Uterus (tissue), 4 donors: ENCODE measurements around the gene SCAMP4. TPM values are rescaled to one million over a fixed set of nuclear protein-coding genes. Genes with fewer than 3 reads are reported as not detected.

ENCODE experiments used
- DNase-seq, 2 donors: peaks; one replicate each; pipeline ENCODE4 v3.0.0-alpha.2; 2019 to 2020
- H3K27ac ChIP-seq, 2 donors: fragments of 200-600 bp; sonication (generic); 1 replicate in 1 of 2; 2 replicates in 1 of 2; pipeline ENCODE4 v1.5.1; 2016 to 2018
- H3K27me3 ChIP-seq, 2 donors: fragments of 200-600 bp; sonication (generic); one replicate each; pipeline ENCODE4 v1.5.1; 2018 to 2019; ENCODE audit warnings: control low read depth in 1 of 2
- H3K36me3 ChIP-seq, 2 donors: fragments of 200-600 bp; sonication (generic); one replicate each; pipeline ENCODE4 v1.5.1; 2019; ENCODE audit warnings: control low read depth in 1 of 2
- H3K4me1 ChIP-seq, 2 donors: fragments of 200-600 bp; sonication (generic); one replicate each; pipeline ENCODE4 v1.5.1; 2018 to 2019; ENCODE audit warnings: control low read depth in 1 of 2
- H3K4me3 ChIP-seq, 2 donors: fragments of 200-600 bp; sonication (generic); 1 replicate in 1 of 2; 2 replicates in 1 of 2; pipeline ENCODE4 v1.5.1; 2018 to 2019; ENCODE audit warnings: mild to moderate bottlenecking in 1 of 2
- H3K9me3 ChIP-seq, 2 donors: fragments of 200-600 bp; sonication (generic); one replicate each; pipeline ENCODE4 v1.5.1; 2019; ENCODE audit warnings: control low read depth in 1 of 2
- POLR2A ChIP-seq, 2 donors: fragments of 450-650 bp; IDR thresholded peaks; one replicate each; pipeline ENCODE4 v1.6.1; 2016; ENCODE audit warnings: antibody characterized with exemption in 2 of 2, mild to moderate bottlenecking in 1 of 2, moderate library complexity in 1 of 2
- intact Hi-C: fragments of 100-400 bp; cut with DNase I; formaldehyde crosslinking; loops from one replicate; pipeline ENCODE4 v1.15.1; 2023; ENCODE audit warnings: low total_unique reads
- total RNA-seq, 4 donors: library from RNA; depleted of rRNA in 3 of 4; stranded (reverse); fragments of >200 nt in 3 of 4; gene quantifications; one replicate each; pipeline versions ENCODE4 v1.1.0 to v1.2.4, GENCODE V29; 2014 to 2023
- TF ChIP-seq, protein P1 (sequence below), 4 experiments: fragments of 200-600 bp in 2 of 4; fragments of 450-650 bp in 2 of 4; sonication (generic) in 2 of 4; IDR thresholded peaks; one replicate each; pipeline ENCODE4 v1.5.1; 2016 to 2019; ENCODE audit warnings: antibody characterized with exemption in 4 of 4, mild to moderate bottlenecking in 2 of 4, moderate library complexity in 1 of 4
- donor health status: DM: yes; HTN: yes; CAD: no.

The SCAMP4 gene
- total RNA-seq, 4 donors from 2014 or later = 9.5 to 68.9 (median 28.0) TPM

DNA sequence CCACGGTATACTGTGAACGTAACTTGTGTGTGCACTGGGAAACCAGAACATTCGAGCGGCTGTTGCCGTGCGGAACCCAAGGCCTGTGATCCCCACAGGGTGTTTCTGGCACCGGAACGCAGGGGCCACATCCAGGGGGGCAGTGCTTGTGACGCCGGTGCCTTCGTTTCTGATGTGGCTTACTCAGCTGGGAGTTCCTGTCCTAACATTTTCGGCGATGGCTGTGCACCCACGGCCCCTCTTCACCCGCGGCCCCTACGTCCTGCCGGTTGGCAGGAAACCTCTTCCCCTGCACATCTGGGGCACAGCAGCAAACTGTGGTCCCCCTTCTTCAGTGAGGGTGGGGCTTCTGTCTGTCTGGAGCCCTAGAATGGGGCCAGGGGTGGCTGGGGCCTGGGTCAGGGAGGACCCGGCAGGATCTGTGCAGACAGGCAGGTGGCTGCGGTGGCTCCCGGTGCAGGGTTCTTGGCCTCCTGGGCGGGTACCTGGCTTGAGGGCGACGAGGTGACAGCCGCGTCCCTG, 61.9 kb downstream of the SCAMP4 start:
- Histone ChIP-seq H3K4me3 (no peak overlapping the region), H3K27ac (no peak overlapping the region), H3K9me3 (no peaks in the 10 kb centered on the region), H3K27me3 (no peaks in the 10 kb centered on the region), H3K4me1 (no peaks in the 10 kb centered on the region), H3K36me3 (no peaks in the 10 kb centered on the region)
- intact Hi-C loops = no loop called here
- no peak for DNase-seq
- TF ChIP-seq POLR2A (IDR thresholded peaks at IDR 0.05) = no peak
- TF ChIP-seq, protein P1, sequence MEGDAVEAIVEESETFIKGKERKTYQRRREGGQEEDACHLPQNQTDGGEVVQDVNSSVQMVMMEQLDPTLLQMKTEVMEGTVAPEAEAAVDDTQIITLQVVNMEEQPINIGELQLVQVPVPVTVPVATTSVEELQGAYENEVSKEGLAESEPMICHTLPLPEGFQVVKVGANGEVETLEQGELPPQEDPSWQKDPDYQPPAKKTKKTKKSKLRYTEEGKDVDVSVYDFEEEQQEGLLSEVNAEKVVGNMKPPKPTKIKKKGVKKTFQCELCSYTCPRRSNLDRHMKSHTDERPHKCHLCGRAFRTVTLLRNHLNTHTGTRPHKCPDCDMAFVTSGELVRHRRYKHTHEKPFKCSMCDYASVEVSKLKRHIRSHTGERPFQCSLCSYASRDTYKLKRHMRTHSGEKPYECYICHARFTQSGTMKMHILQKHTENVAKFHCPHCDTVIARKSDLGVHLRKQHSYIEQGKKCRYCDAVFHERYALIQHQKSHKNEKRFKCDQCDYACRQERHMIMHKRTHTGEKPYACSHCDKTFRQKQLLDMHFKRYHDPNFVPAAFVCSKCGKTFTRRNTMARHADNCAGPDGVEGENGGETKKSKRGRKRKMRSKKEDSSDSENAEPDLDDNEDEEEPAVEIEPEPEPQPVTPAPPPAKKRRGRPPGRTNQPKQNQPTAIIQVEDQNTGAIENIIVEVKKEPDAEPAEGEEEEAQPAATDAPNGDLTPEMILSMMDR (IDR thresholded peaks at IDR 0.05) = no peak

GRCh38 chr19:1968279-1969175, 63.3 kb downstream of the SCAMP4 start:
- Histone ChIP-seq H3K27me3 (no peaks in the 10 kb centered on the region), H3K9me3 (no peaks in the 10 kb centered on the region), H3K27ac (no peak overlapping the region), H3K36me3 (no peaks in the 10 kb centered on the region), H3K4me3 (no peak overlapping the region), H3K4me1 (no peaks in the 10 kb centered on the region)
- TF ChIP-seq POLR2A (IDR thresholded peaks at IDR 0.05) = no peak
- TF ChIP-seq, protein P1 (IDR thresholded peaks at IDR 0.05) = no peak
- intact Hi-C loops = no loop called here
- DNase-seq = no peak

- no peaks in the 10 kb centered on the region for H3K4me1 ChIP-seq
- no peak overlapping the region for H3K4me3 ChIP-seq
- intact Hi-C loops = no loop called here
- no peak overlapping the region for H3K27ac ChIP-seq
- no peaks in the 10 kb centered on the region for H3K9me3 ChIP-seq
- no peaks in the 10 kb centered on the region for H3K27me3 ChIP-seq
- DNase-seq = no peak
- TF ChIP-seq, protein P1 (IDR thresholded peaks at IDR 0.05) = no peak
- no peak for TF ChIP-seq POLR2A (IDR thresholded peaks at IDR 0.05)
- no peaks in the 10 kb centered on the region for H3K36me3 ChIP-seq
Observed at GRCh38 chr19:1969176-1970002, 64.2 kb downstream of the SCAMP4 start.

DNA sequence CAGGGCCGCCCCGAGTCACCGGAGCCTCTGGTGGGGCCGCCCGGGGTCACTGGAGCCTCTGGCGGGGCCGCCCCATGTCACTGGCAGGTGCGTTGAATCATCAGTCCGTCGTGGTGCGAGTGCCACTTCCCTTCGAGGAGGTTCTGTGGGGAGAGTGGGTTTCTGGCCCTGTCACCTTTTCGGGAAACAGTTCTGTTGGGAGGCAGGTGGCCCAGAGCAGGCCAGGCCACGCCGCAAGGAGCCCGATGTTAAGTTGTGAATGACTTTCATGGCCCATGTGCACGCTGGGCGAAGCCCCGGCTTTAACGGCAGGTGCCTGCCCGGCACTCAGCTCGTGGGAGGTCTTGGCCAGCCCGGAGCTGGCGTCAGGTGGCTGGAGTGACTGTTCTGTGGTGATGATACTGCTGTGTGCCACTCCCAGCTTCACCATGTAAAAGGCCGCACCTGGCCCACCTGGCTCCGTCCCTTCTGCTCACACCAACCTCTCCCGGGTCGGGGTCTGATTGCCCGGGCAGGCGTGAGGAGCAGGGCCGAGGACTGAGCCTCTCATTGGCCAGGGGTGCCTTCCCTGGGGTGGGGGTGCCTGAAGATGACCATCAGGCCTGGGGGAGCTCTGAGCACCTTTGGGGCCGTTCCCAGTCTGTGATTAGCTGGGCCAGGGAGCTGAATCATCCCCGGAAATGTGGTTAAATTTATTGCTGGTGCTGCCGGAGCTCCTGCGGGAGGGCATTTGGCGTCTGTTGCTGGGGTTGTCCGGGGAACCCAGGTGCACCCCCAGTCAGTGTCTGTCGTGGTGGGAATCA, 65.0 kb downstream of the SCAMP4 start:
- Histone ChIP-seq H3K4me3 (no peak overlapping the region), H3K9me3 (no peaks in the 10 kb centered on the region), H3K27ac (no peak overlapping the region), H3K36me3 (no peaks in the 10 kb centered on the region), H3K27me3 (no peaks in the 10 kb centered on the region), H3K4me1 (no peaks in the 10 kb centered on the region)
- TF ChIP-seq, protein P1 (IDR thresholded peaks at IDR 0.05) = no peak
- TF ChIP-seq POLR2A (IDR thresholded peaks at IDR 0.05) = no peak
- intact Hi-C loops = no loop called here
- no peak for DNase-seq
